Naive thymus-derived CD8-positive, alpha-beta T cell (primary cell): ENCODE results near the gene KLF16. TPM values are rescaled to one million over a fixed set of nuclear protein-coding genes. Genes with fewer than 3 reads are reported as not detected.
A peak's percentile ranks its signal among the peaks of the same experiment; 100 is the strongest.

Experiments used
- ATAC-seq, 2 donors: fragments of 150-1000 bp; cut with Tn5 transposase in 1 of 2; sonication (Bioruptor Pico), chemical (Tn5 transposase) in 1 of 2; 1 replicate in 1 of 2; 2 replicates in 1 of 2; pipeline ENCODE4 v1.10.0; 2021; ENCODE audit warnings: mild to moderate bottlenecking in 2 of 2, moderate library complexity in 2 of 2
- POLR2A ChIA-PET: fragments of 350-600 bp; sonication (Branson Sonifier 250); formaldehyde crosslinking; loops from one replicate; lab custom pipeline; 2021; ENCODE audit warnings: antibody characterized with exemption; lab: Charles Lee
- DNase-seq, 10 donors: peaks; one replicate each; pipeline versions ENCODE4 v3.0.0 to v3.0.0-alpha.2; 2020 to 2022
- H3K27ac Mint-ChIP-seq, 10 donors: one replicate each; pipeline ENCODE4 v1.8.0; 2020 to 2022; ENCODE audit warnings: mild to moderate bottlenecking in 10 of 10, mixed read lengths in 10 of 10, moderate library complexity in 4 of 10, inconsistent platforms in 1 of 10
- H3K27me3 Mint-ChIP-seq, 5 donors: one replicate each; pipeline ENCODE4 v1.8.0; 2021 to 2022; ENCODE audit warnings: mixed read lengths in 5 of 5
- H3K36me3 Mint-ChIP-seq, 3 donors: one replicate each; pipeline ENCODE4 v1.8.0; 2020 to 2022; ENCODE audit warnings: mixed read lengths in 3 of 3, mild to moderate bottlenecking in 2 of 3, inconsistent platforms in 1 of 3
- H3K4me1 Mint-ChIP-seq, 4 donors: one replicate each; pipeline ENCODE4 v1.8.0; 2021 to 2022; ENCODE audit warnings: mixed read lengths in 4 of 4
- H3K4me3 Mint-ChIP-seq, 10 donors: one replicate each; pipeline ENCODE4 v1.8.0; 2020 to 2022; ENCODE audit warnings: mild to moderate bottlenecking in 10 of 10, mixed read lengths in 10 of 10, moderate library complexity in 6 of 10, inconsistent platforms in 1 of 10
- H3K9me3 Mint-ChIP-seq, 9 donors: one replicate each; pipeline ENCODE4 v1.8.0; 2020 to 2022; ENCODE audit warnings: mixed read lengths in 9 of 9, mild to moderate bottlenecking in 3 of 9, inconsistent platforms in 1 of 9, moderate library complexity in 1 of 9
- polyA plus RNA-seq, 3 donors: library from polyadenylated mRNA; unstranded; fragments of 300-500 nt; fragmentation: Illumina TruSeq; gene quantifications; one replicate each; pipeline ENCODE4 v1.2.3, GENCODE V29; 2021
- total RNA-seq, 8 experiments: library from RNA in 2 of 8; stranded (reverse) in 2 of 8; gene quantifications; one replicate each; pipeline ENCODE4 v1.2.3 and lab custom pipeline; 2021 to 2026

Gene KLF16
- total and polyA plus RNA-seq, 5 experiments from 2014 or later = 0.23 to 19.9 (median 0.84) TPM

- no peak for ATAC-seq
- Mint-ChIP-seq H3K4me1 (peaks cover 23 to 67% (median 62%) of the 10 kb centered on the region in 4 donors), H3K27me3 (no peaks in the 10 kb centered on the region), H3K36me3 (no peaks in the 10 kb centered on the region), H3K27ac (peak overlapping the region; percentile 29 to 99 (median 92)), H3K9me3 (peaks cover 0 to 2% (median 0%) of the 10 kb centered on the region in 9 donors), H3K4me3 (peak overlapping the region; percentile 31 to 98 (median 56))
- POLR2A ChIA-PET = interaction anchor here (0.5 to 4.9 kb wide), 7 partner anchors 10 to 229 kb away, joined by 3 to 35 read pairs (median 8); partner anchors contain the start of gene REXO1
- DNase-seq = peak in 1 of 10 donors; percentile 29
Measured at GRCh38 chr19:1858412-1859081, 4.8 kb downstream of the KLF16 start.

GRCh38 chr19:1857648-1858326 is 5.6 kb downstream of the KLF16 start:
- peak overlapping the region; percentile 57 to 98 (median 72) for H3K4me3 Mint-ChIP-seq
- POLR2A ChIA-PET = interaction anchor here (0.5 to 4.9 kb wide), 10 partner anchors 9 to 589 kb away, joined by 3 to 35 read pairs (median 6); partner anchors contain the start of genes CIRBP and REXO1
- no peak for DNase-seq
- H3K4me1 Mint-ChIP-seq = peaks cover 27 to 74% (median 70%) of the 10 kb centered on the region in 4 donors
- ATAC-seq = no peak
- no peaks in the 10 kb centered on the region for H3K27me3 Mint-ChIP-seq
- peak overlapping the region; percentile 60 to 99 (median 91) for H3K27ac Mint-ChIP-seq
- H3K9me3 Mint-ChIP-seq = peaks cover 0 to 2% (median 0%) of the 10 kb centered on the region in 9 donors
- H3K36me3 Mint-ChIP-seq = no peaks in the 10 kb centered on the region

GRCh38 chr19:1856698-1857603 is 6.4 kb downstream of the KLF16 start:
- ATAC-seq = peak; percentile 26
- Mint-ChIP-seq H3K4me1 (peaks cover 24 to 74% (median 69%) of the 10 kb centered on the region in 4 donors), H3K9me3 (peaks cover 0 to 2% (median 0%) of the 10 kb centered on the region in 9 donors), H3K4me3 (peak overlapping the region; percentile 78 to 98 (median 85)), H3K36me3 (no peaks in the 10 kb centered on the region), H3K27ac (peak overlapping the region in 9 of 10 donors; percentile 50 to 98 (median 92)), H3K27me3 (no peaks in the 10 kb centered on the region)
- POLR2A ChIA-PET = interaction anchor here (0.6 to 4.9 kb wide), 15 partner anchors 8 to 588 kb away, joined by 3 to 35 read pairs (median 6); partner anchors contain the start of genes ABHD17A, CIRBP and REXO1
- peak in 4 of 10 donors; percentile 41 to 54 (median 44) for DNase-seq

GRCh38 chr19:1856345-1856697 is 7.1 kb downstream of the KLF16 start:
- DNase-seq (peak in 1 of 10 donors; percentile 21), ATAC-seq (no peak)
- peak overlapping the region; percentile 78 to 98 (median 85) for H3K4me3 Mint-ChIP-seq
- peak overlapping the region; percentile 84 to 98 (median 92) for H3K27ac Mint-ChIP-seq
- no peaks in the 10 kb centered on the region for H3K27me3 Mint-ChIP-seq
- no peaks in the 10 kb centered on the region for H3K36me3 Mint-ChIP-seq
- POLR2A ChIA-PET = interaction anchor here (0.7 to 4.9 kb wide), 12 partner anchors 8 to 587 kb away, joined by 3 to 35 read pairs (median 6); partner anchors contain the start of genes ABHD17A and CIRBP
- H3K4me1 Mint-ChIP-seq = peaks cover 20 to 70% (median 65%) of the 10 kb centered on the region in 4 donors
- H3K9me3 Mint-ChIP-seq = peaks cover 0 to under 1% (median 0%) of the 10 kb centered on the region in 9 donors

GRCh38 chr19:1855828-1856255 is 7.5 kb downstream of the KLF16 start:
- POLR2A ChIA-PET = interaction anchor here (0.6 to 4.9 kb wide), 12 partner anchors 9 to 538 kb away, joined by 3 to 35 read pairs (median 6); partner anchors contain the start of gene ABHD17A
- Mint-ChIP-seq H3K4me1 (peaks cover 22 to 70% (median 65%) of the 10 kb centered on the region in 4 donors), H3K27me3 (no peaks in the 10 kb centered on the region), H3K27ac (peak overlapping the region; percentile 84 to 98 (median 92)), H3K36me3 (no peaks in the 10 kb centered on the region), H3K9me3 (no peaks in the 10 kb centered on the region), H3K4me3 (peak overlapping the region; percentile 78 to 98 (median 85))
- ATAC-seq (peak; percentile 4 to 22), DNase-seq (peak in 4 of 10 donors; percentile 44 to 74 (median 52))

- Mint-ChIP-seq H3K4me1 (peaks cover 24 to 70% (median 67%) of the 10 kb centered on the region in 4 donors), H3K27me3 (no peaks in the 10 kb centered on the region), H3K27ac (peak overlapping the region; percentile 84 to 98 (median 92)), H3K36me3 (no peaks in the 10 kb centered on the region), H3K4me3 (peak overlapping the region; percentile 78 to 98 (median 85)), H3K9me3 (no peaks in the 10 kb centered on the region)
- DNase-seq (peak; percentile 65 to 92 (median 70)), ATAC-seq (peak; percentile 49 to 54)
- POLR2A ChIA-PET = interaction anchor here (0.6 to 4.9 kb wide), 12 partner anchors 9 to 295 kb away, joined by 3 to 35 read pairs (median 6); partner anchors contain the start of gene ABHD17A
Measured at GRCh38 chr19:1855040-1855827, 8.1 kb downstream of the KLF16 start.

GRCh38 chr19:1854542-1855039 is 8.8 kb downstream of the KLF16 start:
- peaks cover 27 to 70% (median 67%) of the 10 kb centered on the region in 4 donors for H3K4me1 Mint-ChIP-seq
- no peaks in the 10 kb centered on the region for H3K9me3 Mint-ChIP-seq
- peak overlapping the region; percentile 57 to 96 (median 88) for H3K27ac Mint-ChIP-seq
- POLR2A ChIA-PET = interaction anchor here (0.6 to 4.9 kb wide), 7 partner anchors 8 to 296 kb away, joined by 3 to 35 read pairs (median 5); partner anchors contain the start of gene ABHD17A
- peak overlapping the region; percentile 60 to 98 (median 78) for H3K4me3 Mint-ChIP-seq
- no peaks in the 10 kb centered on the region for H3K27me3 Mint-ChIP-seq
- ATAC-seq (no peak), DNase-seq (no peak)
- H3K36me3 Mint-ChIP-seq = no peaks in the 10 kb centered on the region

GRCh38 chr19:1854039-1854541 is 9.3 kb downstream of the KLF16 start:
- ATAC-seq (no peak), DNase-seq (no peak)
- peaks cover 24 to 68% (median 64%) of the 10 kb centered on the region in 4 donors for H3K4me1 Mint-ChIP-seq
- H3K9me3 Mint-ChIP-seq = no peaks in the 10 kb centered on the region
- no peaks in the 10 kb centered on the region for H3K27me3 Mint-ChIP-seq
- peak overlapping the region in 1 of 10 donors; percentile 98 for H3K4me3 Mint-ChIP-seq
- POLR2A ChIA-PET = interaction anchor here (0.8 to 4.9 kb wide), 6 partner anchors 8 to 296 kb away, joined by 3 to 35 read pairs (median 5); partner anchors contain the start of gene ABHD17A
- H3K36me3 Mint-ChIP-seq = no peaks in the 10 kb centered on the region
- H3K27ac Mint-ChIP-seq = no peak overlapping the region

GRCh38 chr19:1853295-1854038 is 9.9 kb downstream of the KLF16 start:
- POLR2A ChIA-PET = interaction anchor here (0.7 to 1.2 kb wide), 5 partner anchors 11 to 585 kb away, joined by 3 to 6 read pairs (median 4); partner anchors contain the start of gene ABHD17A
- ATAC-seq (peak; percentile 15 to 24), DNase-seq (peak; percentile 70 to 83 (median 78))
- Mint-ChIP-seq H3K27ac (peak overlapping the region; percentile 86 to 97 (median 94)), H3K36me3 (no peaks in the 10 kb centered on the region), H3K4me1 (peaks cover 20 to 68% (median 60%) of the 10 kb centered on the region in 4 donors), H3K4me3 (peak overlapping the region; percentile 64 to 89 (median 75)), H3K27me3 (no peaks in the 10 kb centered on the region), H3K9me3 (no peaks in the 10 kb centered on the region)
